ENCODE results near the gene HSPBP1.

HSPBP1 gene

GRCh38 chr19:55305491-55305890 lies 25.6 kb upstream of the HSPBP1 start:
- DNase-seq, result peak in 2 of 51 donors; percentile 8 to 18

- no peak for DNase-seq
These were observed 25.1 kb upstream of the HSPBP1 start for GRCh38 chr19:55304980-55305379.

GRCh38 chr19:55304279-55304978 lies 24.5 kb upstream of the HSPBP1 start:
- DNase-seq, result no peak

GRCh38 chr19:55303477-55303876 lies 23.6 kb upstream of the HSPBP1 start:
- no peak for DNase-seq

GRCh38 chr19:55302318-55302703 lies 22.4 kb upstream of the HSPBP1 start:
- no peak for DNase-seq

- peak; percentile 26 to 88 (median 72) for DNase-seq
These were observed 21.8 kb upstream of the HSPBP1 start for GRCh38 chr19:55301459-55302317.

GRCh38 chr19:55300886-55301458 lies 21.1 kb upstream of the HSPBP1 start:
- DNase-seq, result peak in 17 of 51 donors; percentile 4 to 52 (median 23)

- no peak for DNase-seq
These were observed 20.1 kb upstream of the HSPBP1 start for GRCh38 chr19:55299991-55300390.

- no peak for DNase-seq
These were observed 17.4 kb upstream of the HSPBP1 start for GRCh38 chr19:55297267-55297666.

- peak in 1 of 51 donors; percentile 11 for DNase-seq
These were observed 9.3 kb upstream of the HSPBP1 start for GRCh38 chr19:55289117-55289796.

GRCh38 chr19:55287361-55288079 lies 7.6 kb upstream of the HSPBP1 start:
- DNase-seq, result peak in 50 of 51 donors; percentile 28 to 94 (median 79)

- DNase-seq, result peak in 14 of 51 donors; percentile 9 to 55 (median 22)
These were observed 5.5 kb upstream of the HSPBP1 start for GRCh38 chr19:55285229-55285890.

- peak in 8 of 51 donors; percentile 3 to 36 (median 26) for DNase-seq
These were observed 4.6 kb upstream of the HSPBP1 start for GRCh38 chr19:55284405-55285058.

GRCh38 chr19:55283548-55284377 lies 3.9 kb upstream of the HSPBP1 start, which contains the start of gene BRSK1:
Gene BRSK1 (plus strand): TSS chr19:55283997. CDS start chr19:55284443, 446 bp downstream.
- peak; percentile 30 to 92 (median 74) for DNase-seq

- no peak for DNase-seq
These were observed 570 bp downstream of the HSPBP1 start for GRCh38 chr19:55279340-55279739.

GRCh38 chr19:55278391-55279135 lies 1.3 kb downstream of the HSPBP1 start:
- no peak for DNase-seq

GRCh38 chr19:55277494-55277893 lies 2.4 kb downstream of the HSPBP1 start:
- DNase-seq, result no peak

Data from hypothalamus (tissue), 51 donors.